A549 (cell line): Measurements from ENCODE around the gene ETV7. TPM values are rescaled to one million over a fixed set of nuclear protein-coding genes. Genes with fewer than 3 reads are reported as not detected.

Experiments used
- ATAC-seq, 2 experiments: fragments of 200-7000 bp in 1 of 2; fragments of >200 bp in 1 of 2; cut with Nextera tagmentation in 1 of 2; cut with Tn5 transposase in 1 of 2; 3 replicates each; pipeline versions ENCODE4 v1.8.0 to v1.9.1; 2018 to 2020; ENCODE audit warnings: mild to moderate bottlenecking in 1 of 2, moderate library complexity in 1 of 2
- CTCF ChIA-PET: fragments of 300-600 bp; sonication (Branson Sonifier 250); formaldehyde crosslinking; extraction: SDS; loops from one replicate; lab custom pipeline; 2021; ENCODE audit warnings: antibody characterized with exemption, inconsistent platforms; lab: Yijun Ruan, JAX
- POLR2A ChIA-PET: fragments of 350-600 bp; formaldehyde crosslinking; extraction: SDS; loops from one replicate; lab custom pipeline; 2021; ENCODE audit warnings: antibody characterized with exemption, inconsistent platforms; lab: Yijun Ruan, JAX
- DNase-seq, 2 experiments: peaks; one replicate each; pipeline versions ENCODE4 v3.0.0 to v3.0.0-alpha.2; 2011 to 2016; ENCODE audit warnings: low read depth in 1 of 2, low spot score in 1 of 2
- FAIRE-seq: peaks from 2 replicates; lab custom pipeline; 2011; peaks lifted over from hg19 to GRCh38; lab: Jason Lieb, UNC
- H3K27ac ChIP-seq, 2 experiments: fragments of >200 bp; sonication (Bioruptor Twin); formaldehyde crosslinking; 3 replicates each; pipeline ENCODE4 v1.5.1; 2016 to 2017
- H3K4me1 ChIP-seq: fragments of >200 bp; sonication (Bioruptor Twin); formaldehyde crosslinking; 3 replicates; pipeline ENCODE4 v1.6.1; 2016
- H3K4me2 ChIP-seq: fragments of >200 bp; sonication (Bioruptor Twin); formaldehyde crosslinking; 3 replicates; pipeline ENCODE4 v1.6.1; 2016
- H3K4me3 ChIP-seq: fragments of >200 bp; sonication (Bioruptor Twin); formaldehyde crosslinking; 3 replicates; pipeline ENCODE4 v1.5.1; 2016
- H3K9me3 ChIP-seq: fragments of >200 bp; sonication (Bioruptor Twin); formaldehyde crosslinking; 3 replicates; pipeline ENCODE4 v1.6.1; 2016
- BCL3 ChIP-seq: fragments of >200 bp; sonication (Bioruptor Twin); formaldehyde crosslinking; IDR thresholded peaks from 3 replicates; pipeline ENCODE4 v1.6.1; 2016
- CBX2 ChIP-seq: fragments of 200-600 bp; sonication (generic); IDR thresholded peaks from 2 replicates; pipeline ENCODE4 v1.6.1; 2016; ENCODE audit warnings: low read depth, mild to moderate bottlenecking, borderline replicate concordance
- CBX8 ChIP-seq: fragments of 200-600 bp; sonication (generic); IDR thresholded peaks from 2 replicates; pipeline ENCODE4 v1.6.1; 2016
- CHD4 ChIP-seq: fragments of 200-600 bp; sonication (generic); IDR thresholded peaks from 2 replicates; pipeline ENCODE4 v1.6.1; 2016; ENCODE audit warnings: antibody characterized with exemption, mild to moderate bottlenecking, borderline replicate concordance
- EHF ChIP-seq: fragments of 250-450 bp; sonication (Bioruptor Pico); IDR thresholded peaks from 2 replicates; pipeline ENCODE4 v1.5.0; 2020; ENCODE audit warnings: mild to moderate bottlenecking
- HEYL ChIP-seq: fragments of 250-450 bp; sonication (Bioruptor Pico); IDR thresholded peaks from 2 replicates; pipeline ENCODE4 v1.8.0; 2021; ENCODE audit warnings: mild to moderate bottlenecking, moderate library complexity
- HOXA7 ChIP-seq: fragments of 250-450 bp; sonication (Bioruptor Pico); IDR thresholded peaks from 2 replicates; pipeline ENCODE4 v1.5.0; 2020; ENCODE audit warnings: mild to moderate bottlenecking, moderate library complexity
- HOXB13 ChIP-seq: fragments of 250-450 bp; sonication (Bioruptor Pico); IDR thresholded peaks from 2 replicates; pipeline ENCODE4 v1.5.0; 2020; ENCODE audit warnings: low read depth, mild to moderate bottlenecking, moderate library complexity
- JUN ChIP-seq, 2 experiments: fragments of >200 bp; sonication (Bioruptor Twin); formaldehyde crosslinking; IDR thresholded peaks; 2 replicates in 1 of 2; 3 replicates in 1 of 2; pipeline ENCODE4 v1.6.1; 2016 to 2017
- KDM1A ChIP-seq: fragments of 200-600 bp; sonication (generic); IDR thresholded peaks from 2 replicates; pipeline ENCODE4 v1.6.1; 2016; ENCODE audit warnings: low read depth, mild to moderate bottlenecking
- KDM5A ChIP-seq: fragments of 200-600 bp; sonication (generic); IDR thresholded peaks from 2 replicates; pipeline ENCODE4 v1.6.1; 2016; ENCODE audit warnings: antibody characterized with exemption, mild to moderate bottlenecking
- NPAS2 ChIP-seq: fragments of 250-450 bp; sonication (Bioruptor Pico); IDR thresholded peaks from 2 replicates; pipeline ENCODE4 v1.8.0; 2022; ENCODE audit warnings: mild to moderate bottlenecking, moderate library complexity, borderline replicate concordance
- POLR2A ChIP-seq: IDR thresholded peaks from 2 replicates; pipeline ENCODE4 v1.6.1; 2012; ENCODE audit warnings: mild to moderate bottlenecking, low read length
- REST ChIP-seq: fragments of 200-600 bp; sonication (generic); IDR thresholded peaks from 2 replicates; pipeline ENCODE4 v1.6.1; 2016; ENCODE audit warnings: antibody characterized with exemption, mild to moderate bottlenecking, moderate library complexity
- SMC3 ChIP-seq: fragments of >200 bp; sonication (Bioruptor Twin); formaldehyde crosslinking; IDR thresholded peaks from 3 replicates; pipeline ENCODE4 v1.6.1; 2018; ENCODE audit warnings: inconsistent platforms
- USF2 ChIP-seq: fragments of 450-650 bp; IDR thresholded peaks from 2 replicates; pipeline ENCODE4 v1.6.1; 2014; ENCODE audit warnings: antibody characterized with exemption
- ZC3H11A ChIP-seq: fragments of 450-650 bp; IDR thresholded peaks from 2 replicates; pipeline ENCODE4 v1.6.1; 2014; ENCODE audit warnings: antibody characterized with exemption, mild to moderate bottlenecking
- ZSCAN20 ChIP-seq: fragments of 250-450 bp; sonication (Bioruptor Pico); IDR thresholded peaks from 2 replicates; pipeline ENCODE4 v1.8.0; 2022; ENCODE audit warnings: mild to moderate bottlenecking, moderate library complexity
- WGBS: methylation state at CpG from one replicate; pipeline ENCODE4 v1.1.6; 2017; ENCODE audit errors: missing lambda C conversion rate; 5-methylcytosine and 5-hydroxymethylcytosine counted together
- polyA plus RNA-seq, 4 experiments: library from polyadenylated mRNA; depleted of rRNA in 3 of 4; stranded (reverse); fragments of >200 nt; fragmentation: RNase III in 1 of 4; extraction: RNeasy Plus Mini Kit Qiagen cat#74134 plus additional on column Dnase treatment in 1 of 4; gene quantifications; 2 replicates in 3 of 4; 3 replicates in 1 of 4; pipeline ENCODE4 v1.2.3, GENCODE V29; 2011 to 2017
- TF ChIP-seq, protein P1 (sequence below): fragments of >200 bp; sonication (Bioruptor Twin); formaldehyde crosslinking; IDR thresholded peaks from 3 replicates; pipeline ENCODE4 v1.5.1; 2016

The ETV7 gene
- polyA plus RNA-seq, 2 of the 4 experiments (the other 2 are of a cell fraction): 0.05 TPM; not detected in 1

DNA sequence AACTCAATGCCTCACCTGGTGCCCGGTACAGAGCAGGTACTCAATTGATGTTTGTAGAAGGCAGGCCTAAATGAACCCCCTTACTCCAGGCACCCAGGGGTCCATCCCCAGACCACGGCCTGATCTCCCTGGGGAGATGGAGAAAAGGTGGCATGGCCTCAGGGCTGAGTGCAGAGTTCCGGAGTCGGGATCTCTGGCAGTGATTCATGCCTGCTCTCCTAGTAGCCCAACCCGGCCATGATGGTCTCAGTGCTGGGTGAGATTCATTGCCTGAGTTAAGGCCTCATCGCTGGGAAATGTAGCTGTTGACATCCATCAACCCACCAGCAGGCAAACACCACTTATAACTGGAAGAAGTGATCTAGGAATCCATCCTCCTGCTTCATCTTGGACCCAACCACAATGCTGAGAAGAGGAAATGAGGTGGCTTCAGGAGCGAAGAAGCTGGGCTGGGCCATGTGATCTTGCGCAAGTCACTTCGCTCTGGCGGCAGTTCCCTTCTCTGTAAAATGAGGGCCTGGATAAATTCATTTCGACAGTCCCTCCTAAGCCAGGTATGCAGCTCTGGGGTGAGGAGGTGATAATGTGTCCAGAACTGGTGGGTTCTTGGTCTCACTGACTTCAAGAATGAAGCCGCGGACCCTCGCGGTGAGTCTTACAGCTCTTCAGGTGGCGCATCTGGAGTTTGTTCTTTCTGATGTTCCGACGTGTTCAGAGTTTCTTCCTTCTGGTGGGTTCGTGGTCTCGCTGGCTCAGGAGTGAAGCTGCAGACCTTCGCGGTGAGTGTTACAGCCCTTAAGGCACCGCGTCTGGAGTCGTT lies 24.7 kb downstream of the ETV7 start:
- POLR2A ChIA-PET: no interaction called here
- no peak for ATAC-seq
- H3K4me1 ChIP-seq: 0 out of 3 replicates have a peak, but pooled peaks cover 6% of the 10 kb centered on the region
- CTCF ChIA-PET: interaction anchor here (3.1 to 5.1 kb wide), 2 partner anchors 8 to 22 kb away, joined by 23 to 32 read pairs; no protein-coding TSS in a partner anchor
- no peak for FAIRE-seq
- H3K4me2 ChIP-seq: no peak overlapping the region
- WGBS: 95% methylated on average over 24 of the region's 25 CpGs
- DNase-seq: no peak
- TF ChIP-seq HOXB13 (CRISPR knock-in tag): no peak
- TF ChIP-seq REST: no peak
- no peak for TF ChIP-seq CHD4
- TF ChIP-seq CBX2: no peak
- TF ChIP-seq HEYL (CRISPR knock-in tag): no peak
- H3K9me3 ChIP-seq: no peaks in the 10 kb centered on the region
- H3K4me3 ChIP-seq: no peak overlapping the region
- H3K27ac ChIP-seq: no peak overlapping the region

DNA sequence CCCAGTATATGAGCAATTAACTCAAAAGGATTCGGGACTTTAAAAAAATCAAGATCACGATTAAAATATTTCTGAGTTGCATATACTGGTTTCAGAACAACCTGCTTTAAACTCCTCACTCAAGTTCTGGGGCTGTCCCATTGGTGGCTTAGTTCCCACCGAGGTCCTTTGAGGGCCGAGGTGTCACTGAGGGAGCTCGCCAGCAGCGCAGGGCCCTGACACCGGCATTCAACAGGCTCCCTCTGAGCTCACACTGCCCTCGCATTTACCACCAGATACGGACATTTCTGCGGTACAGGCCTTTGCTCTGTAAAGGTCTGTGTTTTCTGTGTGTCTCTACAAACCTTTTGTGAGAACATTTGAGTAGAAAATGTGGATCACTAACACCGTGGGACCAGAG lies 26.4 kb downstream of the ETV7 start:
- no peaks in the 10 kb centered on the region for H3K9me3 ChIP-seq
- no peak for TF ChIP-seq HOXB13 (CRISPR knock-in tag)
- no peak for TF ChIP-seq EHF (CRISPR knock-in tag)
- TF ChIP-seq POLR2A: no peak
- TF ChIP-seq ZC3H11A: no peak
- TF ChIP-seq KDM1A: no peak
- TF ChIP-seq ZSCAN20 (CRISPR knock-in tag): no peak
- no peak for TF ChIP-seq HOXA7 (CRISPR knock-in tag)
- no peak for TF ChIP-seq CBX8
- TF ChIP-seq JUN (IDR thresholded peaks at IDR 0.05): no peak
- no peak for TF ChIP-seq KDM5A
- TF ChIP-seq NPAS2: no peak
- TF ChIP-seq CBX2: no peak
- TF ChIP-seq REST: no peak
- no peak for TF ChIP-seq USF2
- TF ChIP-seq BCL3: no peak
- TF ChIP-seq SMC3: no peak
- no peak for TF ChIP-seq CHD4
- TF ChIP-seq, protein P1, sequence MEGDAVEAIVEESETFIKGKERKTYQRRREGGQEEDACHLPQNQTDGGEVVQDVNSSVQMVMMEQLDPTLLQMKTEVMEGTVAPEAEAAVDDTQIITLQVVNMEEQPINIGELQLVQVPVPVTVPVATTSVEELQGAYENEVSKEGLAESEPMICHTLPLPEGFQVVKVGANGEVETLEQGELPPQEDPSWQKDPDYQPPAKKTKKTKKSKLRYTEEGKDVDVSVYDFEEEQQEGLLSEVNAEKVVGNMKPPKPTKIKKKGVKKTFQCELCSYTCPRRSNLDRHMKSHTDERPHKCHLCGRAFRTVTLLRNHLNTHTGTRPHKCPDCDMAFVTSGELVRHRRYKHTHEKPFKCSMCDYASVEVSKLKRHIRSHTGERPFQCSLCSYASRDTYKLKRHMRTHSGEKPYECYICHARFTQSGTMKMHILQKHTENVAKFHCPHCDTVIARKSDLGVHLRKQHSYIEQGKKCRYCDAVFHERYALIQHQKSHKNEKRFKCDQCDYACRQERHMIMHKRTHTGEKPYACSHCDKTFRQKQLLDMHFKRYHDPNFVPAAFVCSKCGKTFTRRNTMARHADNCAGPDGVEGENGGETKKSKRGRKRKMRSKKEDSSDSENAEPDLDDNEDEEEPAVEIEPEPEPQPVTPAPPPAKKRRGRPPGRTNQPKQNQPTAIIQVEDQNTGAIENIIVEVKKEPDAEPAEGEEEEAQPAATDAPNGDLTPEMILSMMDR: no peak
- TF ChIP-seq, all 56 proteins: peak for 0
- DNase-seq (no peak), ATAC-seq (no peak), FAIRE-seq (no peak)
- Histone ChIP-seq H3K27ac (no peak overlapping the region), H3K4me1 (0 out of 3 replicates have a peak, but pooled peaks cover 6% of the 10 kb centered on the region), H3K4me2 (no peak overlapping the region), H3K4me3 (no peak overlapping the region)
- CTCF ChIA-PET: interaction anchor here (0.6 to 5.3 kb wide), 16 partner anchors 9 to 606 kb away, joined by 3 to 46 read pairs (median 4); no protein-coding TSS in a partner anchor
- POLR2A ChIA-PET: no interaction called here
- 81% methylated on average over 9 of the region's 11 CpGs for WGBS
